Dermis blood vessel endothelial cell (primary cell): ENCODE data around the gene GLB1L2. TPM values are rescaled to one million over a fixed set of nuclear protein-coding genes. Genes with fewer than 3 reads are reported as not detected.
A peak's percentile ranks its signal among the peaks of the same experiment; 100 is the strongest.

ENCODE experiments used
- DNase-seq: peaks from one replicate; pipeline ENCODE4 v3.0.0; 2010
- total RNA-seq: library from RNA; depleted of rRNA; stranded (reverse); fragments of >200 nt; gene quantifications from 2 replicates; pipeline ENCODE4 v1.2.3, GENCODE V29; 2014

GLB1L2 gene
- total RNA-seq, 1 donor from 2014 or later, result 0.17 TPM

- DNase-seq, result no peak
Observed at GRCh38 chr11:134349802-134350355, 18.1 kb downstream of the GLB1L2 start.

GRCh38 chr11:134350381-134350780 lies 18.6 kb downstream of the GLB1L2 start:
- DNase-seq, result no peak

GRCh38 chr11:134352111-134352510 lies 20.3 kb downstream of the GLB1L2 start:
- no peak for DNase-seq

GRCh38 chr11:134355136-134355535 lies 23.3 kb downstream of the GLB1L2 start:
- no peak for DNase-seq

GRCh38 chr11:134355656-134356055 lies 23.9 kb downstream of the GLB1L2 start:
- DNase-seq, result no peak

- DNase-seq, result no peak
Observed at GRCh38 chr11:134356656-134357544, 25.1 kb downstream of the GLB1L2 start.

- no peak for DNase-seq
Observed at GRCh38 chr11:134357545-134357839, 25.7 kb downstream of the GLB1L2 start.

- DNase-seq, result no peak
Observed at GRCh38 chr11:134358165-134358855, 26.5 kb downstream of the GLB1L2 start.

GRCh38 chr11:134358856-134359490 lies 27.2 kb downstream of the GLB1L2 start:
- DNase-seq, result no peak

GRCh38 chr11:134359646-134360045 lies 27.9 kb downstream of the GLB1L2 start:
- no peak for DNase-seq

- peak; percentile 86 for DNase-seq
Observed at GRCh38 chr11:134360050-134360835, 28.5 kb downstream of the GLB1L2 start.

GRCh38 chr11:134361661-134362060 lies 29.9 kb downstream of the GLB1L2 start:
- DNase-seq, result no peak

GRCh38 chr11:134362192-134362901 lies 30.6 kb downstream of the GLB1L2 start:
- no peak for DNase-seq

- DNase-seq, result no peak
Observed at GRCh38 chr11:134363161-134363560, 31.4 kb downstream of the GLB1L2 start.

GRCh38 chr11:134363592-134363991 lies 31.8 kb downstream of the GLB1L2 start:
- no peak for DNase-seq

GRCh38 chr11:134364261-134364660 lies 32.5 kb downstream of the GLB1L2 start:
- no peak for DNase-seq

GRCh38 chr11:134365011-134365925 lies 33.5 kb downstream of the GLB1L2 start:
- DNase-seq, result no peak

GRCh38 chr11:134366254-134366653 lies 34.5 kb downstream of the GLB1L2 start:
- DNase-seq, result no peak

- DNase-seq, result no peak
Observed at GRCh38 chr11:134367781-134368180, 36.0 kb downstream of the GLB1L2 start.

- no peak for DNase-seq
Observed at GRCh38 chr11:134369656-134370525, 38.1 kb downstream of the GLB1L2 start.
